Measurements from ENCODE around the gene ZNF236. TPM values are rescaled to one million over a fixed set of nuclear protein-coding genes. Genes with fewer than 3 reads are reported as not detected.
"Not testable (repeated sequence)": the region's sequence is repeated elsewhere in the genome, so short reads cannot be mapped to it uniquely, and the experiment has no call there.

ZNF236 gene
- total RNA-seq, 1 donor from 2014 or later: 14.5 TPM

DNA sequence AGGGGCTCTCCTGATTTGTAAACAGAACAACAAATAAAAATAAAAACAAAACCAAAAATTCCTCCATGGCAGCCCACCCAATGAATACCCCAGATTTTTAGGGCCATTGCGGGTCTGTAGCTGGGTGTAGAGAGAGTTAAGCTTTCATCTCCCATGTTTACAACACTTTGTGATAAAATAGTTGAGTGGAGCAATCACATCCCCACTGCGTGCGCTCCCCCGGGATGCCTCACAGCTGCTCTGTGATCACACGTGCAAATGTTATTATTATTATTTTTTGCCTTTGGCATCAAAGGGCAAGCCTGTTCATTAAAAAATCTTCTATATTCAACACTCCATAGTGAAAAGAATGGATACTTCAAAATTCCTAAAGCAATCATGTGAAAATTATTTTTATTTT, 192.2 kb downstream of the ZNF236 start:
- intact Hi-C loops (cut with DNase I): loop anchor here (10.0 kb wide), 1 partner anchor 900 kb away; no protein-coding TSS in a partner anchor
- no peaks in the 10 kb centered on the region for H3K9me3 ChIP-seq
- H3K36me3 ChIP-seq: peaks cover 0 to 11% of the 10 kb centered on the region in 2 donors
- no peak for TF ChIP-seq POLR2A (IDR thresholded peaks at IDR 0.05)
- no peak for TF ChIP-seq POLR2AphosphoS5 (IDR thresholded peaks at IDR 0.05; ENCODE audit: insufficient read depth in 1 of 2, low read depth in 1 of 2)
- TF ChIP-seq CTCF (IDR thresholded peaks at IDR 0.05): no peak
- H3K4me1 ChIP-seq: peaks cover 25% of the 10 kb centered on the region
- DNase-seq (ENCODE audit: extremely low spot score in 2 of 2): no peak
- H3K27me3 ChIP-seq: no peaks in the 10 kb centered on the region
- no peak overlapping the region for H3K4me3 ChIP-seq
- H3K27ac ChIP-seq: peak overlapping the region; percentile 69

DNA sequence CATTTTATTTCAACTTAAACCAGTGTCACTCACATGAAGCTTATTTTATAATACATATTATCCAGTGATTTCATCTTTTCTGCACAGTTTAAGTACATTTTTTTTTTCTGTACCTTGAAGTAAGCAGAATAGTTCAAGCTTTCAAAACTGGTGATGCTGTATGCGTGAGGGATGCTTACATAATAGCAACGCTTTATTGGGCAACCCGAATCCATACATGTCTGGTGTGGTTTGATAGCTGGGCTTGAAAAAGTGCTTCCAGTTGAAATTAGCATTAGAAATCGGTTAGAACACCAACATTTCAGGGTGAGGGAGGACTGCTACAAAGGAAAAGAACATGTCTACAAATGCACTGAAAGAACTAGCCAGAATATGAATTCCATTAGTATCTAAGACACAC, 192.8 kb downstream of the ZNF236 start:
- intact Hi-C loops (cut with DNase I): loop anchor here (10.0 kb wide), 1 partner anchor 900 kb away; no protein-coding TSS in a partner anchor
- TF ChIP-seq CTCF (IDR thresholded peaks at IDR 0.05) (no peak), POLR2A (IDR thresholded peaks at IDR 0.05) (no peak), POLR2AphosphoS5 (IDR thresholded peaks at IDR 0.05; ENCODE audit: insufficient read depth in 1 of 2, low read depth in 1 of 2) (no peak)
- no peak for DNase-seq (ENCODE audit: extremely low spot score in 2 of 2)
- H3K27me3 ChIP-seq: no peaks in the 10 kb centered on the region
- peaks cover 0 to 11% of the 10 kb centered on the region in 2 donors for H3K36me3 ChIP-seq
- no peaks in the 10 kb centered on the region for H3K9me3 ChIP-seq
- H3K4me3 ChIP-seq: no peak overlapping the region
- peaks cover 25% of the 10 kb centered on the region for H3K4me1 ChIP-seq
- H3K27ac ChIP-seq: peak overlapping the region; percentile 69

DNA sequence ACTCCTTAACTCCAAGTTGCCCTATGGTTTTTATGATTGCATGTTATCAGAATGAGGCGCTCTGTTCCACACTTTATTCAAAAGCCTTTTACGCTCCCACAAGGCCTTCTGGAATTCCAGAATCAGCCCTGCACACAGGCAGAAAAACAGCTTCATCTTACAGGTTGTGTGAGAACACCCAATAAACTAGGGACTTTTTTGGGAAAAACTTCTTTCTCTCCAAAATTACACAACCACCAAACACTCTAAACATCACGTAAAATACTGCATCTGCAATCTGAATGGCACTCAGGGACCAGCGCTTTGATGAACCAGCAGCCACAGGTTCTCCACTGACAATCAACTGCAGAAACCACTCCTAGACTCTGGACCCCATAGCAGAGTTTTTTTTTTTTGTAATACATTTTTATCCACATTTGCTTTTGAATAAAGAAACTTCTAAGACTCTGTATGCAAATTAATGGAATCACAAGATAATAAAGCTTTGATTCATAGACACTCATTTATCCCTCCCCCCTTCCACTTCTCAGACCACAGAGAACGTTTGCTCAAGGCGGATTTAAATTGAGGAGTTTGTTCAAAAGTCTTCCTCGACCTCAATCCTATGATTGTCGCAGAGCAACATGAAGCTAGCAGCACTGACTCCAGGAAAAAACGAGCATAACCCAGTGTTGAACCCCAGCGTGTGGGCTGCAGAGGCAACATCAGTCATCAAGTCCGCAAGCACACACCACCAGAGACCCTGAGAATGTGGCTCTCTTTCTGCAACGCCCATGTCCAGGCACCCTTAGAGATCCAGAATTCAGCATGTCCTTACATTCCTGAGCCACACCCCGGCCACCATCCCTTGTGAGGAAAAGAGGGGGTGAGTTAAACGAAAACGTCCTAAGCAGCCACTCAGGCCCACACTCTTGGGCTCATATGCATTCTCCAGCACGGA, 193.7 kb downstream of the ZNF236 start:
- Histone ChIP-seq H3K27me3 (no peaks in the 10 kb centered on the region), H3K27ac (no peak overlapping the region), H3K9me3 (no peaks in the 10 kb centered on the region), H3K36me3 (peaks cover 0 to 11% of the 10 kb centered on the region in 2 donors), H3K4me3 (no peak overlapping the region), H3K4me1 (peaks cover 25% of the 10 kb centered on the region)
- intact Hi-C loops (cut with DNase I): loop anchor here (10.0 kb wide), 1 partner anchor 899 kb away; no protein-coding TSS in a partner anchor
- DNase-seq (ENCODE audit: extremely low spot score in 2 of 2): no peak
- TF ChIP-seq POLR2AphosphoS5 (IDR thresholded peaks at IDR 0.05; ENCODE audit: insufficient read depth in 1 of 2, low read depth in 1 of 2) (no peak), POLR2A (IDR thresholded peaks at IDR 0.05) (no peak)

DNA sequence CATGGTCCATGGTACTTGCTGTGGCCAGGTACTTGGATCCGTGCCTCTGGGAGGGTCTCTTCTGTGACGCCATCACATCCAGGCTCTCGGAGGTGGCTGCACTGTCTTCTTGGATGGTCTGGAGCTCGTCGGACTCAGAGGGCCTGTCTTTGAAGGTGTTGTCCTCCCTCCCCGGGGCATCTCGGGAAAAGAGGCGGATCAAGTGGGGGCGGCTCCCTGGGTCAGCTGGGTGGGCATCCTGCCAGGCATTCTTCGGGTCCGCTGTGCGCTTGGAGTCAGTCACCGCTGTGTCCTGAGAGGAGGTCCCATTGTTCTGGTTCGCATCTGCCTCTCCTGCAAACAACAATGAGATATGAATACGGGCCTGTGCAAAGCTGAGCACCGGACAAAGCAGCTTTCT, 194.6 kb downstream of the ZNF236 start:
- no peaks in the 10 kb centered on the region for H3K27me3 ChIP-seq
- DNase-seq (ENCODE audit: extremely low spot score in 2 of 2): no peak
- no peak overlapping the region for H3K27ac ChIP-seq
- TF ChIP-seq CTCF (IDR thresholded peaks at IDR 0.05) (no peak), POLR2AphosphoS5 (IDR thresholded peaks at IDR 0.05; ENCODE audit: insufficient read depth in 1 of 2, low read depth in 1 of 2) (no peak), POLR2A (IDR thresholded peaks at IDR 0.05) (no peak)
- intact Hi-C loops (cut with DNase I): loop anchor here (10.0 kb wide), 1 partner anchor 898 kb away; no protein-coding TSS in a partner anchor
- no peaks in the 10 kb centered on the region for H3K9me3 ChIP-seq
- peaks cover 0 to 11% of the 10 kb centered on the region in 2 donors for H3K36me3 ChIP-seq
- no peak overlapping the region for H3K4me3 ChIP-seq
- H3K4me1 ChIP-seq: peaks cover 25% of the 10 kb centered on the region

DNA sequence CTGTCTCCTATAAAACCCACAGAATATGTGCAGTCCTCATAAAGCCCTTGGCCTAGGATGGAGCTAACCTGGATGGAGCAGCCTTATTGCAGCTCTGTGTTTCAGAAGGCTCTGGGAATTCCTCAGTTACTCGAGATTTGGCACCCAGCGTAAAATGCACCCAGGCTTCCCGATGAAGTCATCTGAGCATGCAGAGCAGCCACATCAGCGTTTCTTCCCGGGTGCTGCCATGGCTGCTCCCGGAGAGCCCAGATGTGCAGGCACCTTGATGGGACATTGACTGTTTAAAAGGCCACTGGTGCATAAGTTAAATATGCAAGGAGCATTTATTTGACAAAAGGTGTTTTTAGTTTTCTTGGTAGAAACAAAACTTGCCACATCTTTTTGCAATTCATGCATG, 195.0 kb downstream of the ZNF236 start:
- intact Hi-C loops (cut with DNase I): loop anchor here (10.0 kb wide), 1 partner anchor 897 kb away; no protein-coding TSS in a partner anchor
- TF ChIP-seq CTCF (IDR thresholded peaks at IDR 0.05): no peak
- TF ChIP-seq POLR2A (IDR thresholded peaks at IDR 0.05): no peak
- TF ChIP-seq POLR2AphosphoS5 (IDR thresholded peaks at IDR 0.05; ENCODE audit: insufficient read depth in 1 of 2, low read depth in 1 of 2): no peak
- no peaks in the 10 kb centered on the region for H3K9me3 ChIP-seq

GRCh38 chr18:77018650-77019049, 196.3 kb downstream of the ZNF236 start:
- intact Hi-C loops (cut with DNase I): loop anchor here (10.0 kb wide), 1 partner anchor 896 kb away; no protein-coding TSS in a partner anchor
- not testable (repeated sequence) for H3K9me3 ChIP-seq; H3K27me3 ChIP-seq; H3K4me3 ChIP-seq; DNase-seq (ENCODE audit: extremely low spot score in 2 of 2); H3K27ac ChIP-seq
- Histone ChIP-seq H3K4me1 (peaks cover 11% of the 10 kb centered on the region), H3K36me3 (peaks cover 0 to 11% of the 10 kb centered on the region in 2 donors)

More for the DNA sequence above, 195.0 kb downstream of the ZNF236 start:
- no peak for DNase-seq (ENCODE audit: extremely low spot score in 2 of 2)
- Histone ChIP-seq H3K27me3 (no peaks in the 10 kb centered on the region), H3K36me3 (peaks cover 0 to 11% of the 10 kb centered on the region in 2 donors), H3K4me3 (no peak overlapping the region), H3K27ac (no peak overlapping the region), H3K4me1 (peaks cover 24% of the 10 kb centered on the region)

Data from vagina (tissue), 2 donors.